ENCODE results near the gene OR2T11.
"Not testable (repeated sequence)": the region's sequence is repeated elsewhere in the genome, so short reads cannot be mapped to it uniquely, and the experiment has no call there.

Gene OR2T11

GRCh38 chr1:248634991-248635390, at the start of gene OR2T11:
TSS of gene OR2T11 (minus strand) at chr1:248635091. CDS start at chr1:248627128, 7,963 bp downstream.
- DNase-seq (ENCODE audit: extremely low spot score); CTCF ChIA-PET; POLR2A ChIA-PET: not testable (repeated sequence)

GRCh38 chr1:248681651-248682050, 46.8 kb upstream of the OR2T11 start:
- CTCF ChIA-PET, result interaction anchor here (1.3 to 2.2 kb wide), 3 partner anchors 8 to 18 kb away, joined by 3 to 7 read pairs (median 5); no protein-coding TSS in a partner anchor
- DNase-seq (ENCODE audit: extremely low spot score), result no peak
- POLR2A ChIA-PET, result no interaction called here
- no peak for TF ChIP-seq CTCF (IDR thresholded peaks at IDR 0.05; ENCODE audit: control extremely low read depth, extremely low read depth, low read depth, missing control alignments)

GRCh38 chr1:248670003-248670402, 35.1 kb upstream of the OR2T11 start:
- DNase-seq (ENCODE audit: extremely low spot score), result no peak
- ChIA-PET POLR2A (no interaction called here), CTCF (no interaction called here)
- TF ChIP-seq CTCF (IDR thresholded peaks at IDR 0.05; ENCODE audit: control extremely low read depth, extremely low read depth, low read depth, missing control alignments), result no peak

GRCh38 chr1:248663453-248664328, 28.8 kb upstream of the OR2T11 start:
- POLR2A ChIA-PET; DNase-seq (ENCODE audit: extremely low spot score); CTCF ChIA-PET: not testable (repeated sequence)

GRCh38 chr1:248656797-248657196, 21.9 kb upstream of the OR2T11 start:
- CTCF ChIA-PET; POLR2A ChIA-PET; DNase-seq (ENCODE audit: extremely low spot score): not testable (repeated sequence)

GRCh38 chr1:248655354-248655753, 20.5 kb upstream of the OR2T11 start, which contains the start of gene OR2T27:
TSS of gene OR2T27 (minus strand) at chr1:248655528. CDS start at chr1:248650884, 4,644 bp downstream.
- CTCF ChIA-PET; POLR2A ChIA-PET; DNase-seq (ENCODE audit: extremely low spot score): not testable (repeated sequence)

GRCh38 chr1:248648770-248649536, 14.1 kb upstream of the OR2T11 start:
- DNase-seq (ENCODE audit: extremely low spot score); CTCF ChIA-PET; POLR2A ChIA-PET: not testable (repeated sequence)

GRCh38 chr1:248645178-248645577, 10.3 kb upstream of the OR2T11 start, which contains the start of gene OR2T35:
TSS of gene OR2T35 (minus strand) at chr1:248645278. CDS start at chr1:248639258, 6,020 bp downstream.
- CTCF ChIA-PET; DNase-seq (ENCODE audit: extremely low spot score); POLR2A ChIA-PET: not testable (repeated sequence)

GRCh38 chr1:248642971-248643651, 8.2 kb upstream of the OR2T11 start:
- DNase-seq (ENCODE audit: extremely low spot score); CTCF ChIA-PET; POLR2A ChIA-PET: not testable (repeated sequence)

GRCh38 chr1:248641583-248641982, 6.7 kb upstream of the OR2T11 start:
- CTCF ChIA-PET; DNase-seq (ENCODE audit: extremely low spot score); POLR2A ChIA-PET: not testable (repeated sequence)

GRCh38 chr1:248640906-248641305, 6.0 kb upstream of the OR2T11 start:
- DNase-seq (ENCODE audit: extremely low spot score); CTCF ChIA-PET; POLR2A ChIA-PET: not testable (repeated sequence)

- CTCF ChIA-PET; POLR2A ChIA-PET; DNase-seq (ENCODE audit: extremely low spot score): not testable (repeated sequence)
Observed at GRCh38 chr1:248639652-248640051, 4.8 kb upstream of the OR2T11 start.

GRCh38 chr1:248636612-248637011, 1.7 kb upstream of the OR2T11 start:
- POLR2A ChIA-PET; CTCF ChIA-PET; DNase-seq (ENCODE audit: extremely low spot score): not testable (repeated sequence)
